UCSD-AML1 (cell line): Measurements from ENCODE around the gene SDCBP2.

Source experiments
- DNase-seq: peaks from one replicate; lab custom pipeline; 2025; ENCODE audit not compliant: unreplicated experiment; lab: John Stamatoyannopoulos, UW

Gene SDCBP2

GRCh38 chr20:1278993-1279392 lies 49.9 kb downstream of the SDCBP2 start:
- no peak for DNase-seq

GRCh38 chr20:1277529-1278322 lies 51.2 kb downstream of the SDCBP2 start:
- DNase-seq = no peak

- no peak for DNase-seq
These were observed 53.0 kb downstream of the SDCBP2 start for GRCh38 chr20:1275919-1276318.

- no peak for DNase-seq
These were observed 54.2 kb downstream of the SDCBP2 start for GRCh38 chr20:1274485-1275311.

GRCh38 chr20:1273366-1273765 lies 55.6 kb downstream of the SDCBP2 start:
- DNase-seq = no peak

- no peak for DNase-seq
These were observed 56.4 kb downstream of the SDCBP2 start for GRCh38 chr20:1272368-1273100.

GRCh38 chr20:1269850-1270249 lies 59.1 kb downstream of the SDCBP2 start:
- no peak for DNase-seq

- no peak for DNase-seq
These were observed 59.7 kb downstream of the SDCBP2 start for GRCh38 chr20:1269235-1269634.

- no peak for DNase-seq
These were observed 61.0 kb downstream of the SDCBP2 start for GRCh38 chr20:1267809-1268374.

- no peak for DNase-seq
These were observed 61.8 kb downstream of the SDCBP2 start for GRCh38 chr20:1267161-1267560.

- DNase-seq = no peak
These were observed 62.6 kb downstream of the SDCBP2 start, which contains the start of gene SNPH for GRCh38 chr20:1266167-1266973. SNPH (plus strand) TSS chr20:1266294; CDS start chr20:1296240, 29,946 bp downstream.

GRCh38 chr20:1265916-1266166 lies 63.1 kb downstream of the SDCBP2 start:
- DNase-seq = no peak

GRCh38 chr20:1265226-1265915 lies 63.6 kb downstream of the SDCBP2 start:
- no peak for DNase-seq

GRCh38 chr20:1264727-1265126 lies 64.2 kb downstream of the SDCBP2 start:
- no peak for DNase-seq

GRCh38 chr20:1263853-1264252 lies 65.1 kb downstream of the SDCBP2 start:
- DNase-seq = no peak
